PFSK-1 (cell line): Measurements from ENCODE around the gene ATG7.

Experiments
- FOXP2 ChIP-seq: optimal IDR thresholded peaks from 2 replicates; pipeline ENCODE3; 2011; ENCODE audit warnings: borderline replicate concordance, control low read depth, inconsistent platforms; ENCODE audit not compliant: insufficient read depth; ENCODE audit errors: extremely low read length, extremely low read depth
- POLR2AphosphoS5 ChIP-seq: IDR thresholded peaks from 2 replicates; pipeline ENCODE4 v1.6.1; 2012; ENCODE audit warnings: low read depth, mild to moderate bottlenecking, control low read depth, low read length, moderate library complexity
- SIN3A ChIP-seq: IDR thresholded peaks from 2 replicates; pipeline ENCODE4 v1.6.1; 2012; ENCODE audit warnings: mild to moderate bottlenecking, low read length, moderate library complexity, borderline replicate concordance; ENCODE audit not compliant: insufficient read depth
- TAF1 ChIP-seq: IDR thresholded peaks from 2 replicates; pipeline ENCODE4 v1.6.1; 2012; ENCODE audit warnings: low read length, control low read depth, borderline replicate concordance; ENCODE audit not compliant: insufficient read depth
- TF ChIP-seq, protein P1 (sequence below), 2 experiments: IDR thresholded peaks; 2 replicates each; pipeline versions ENCODE4 v1.6.1 to v1.8.0; 2011 to 2012; ENCODE audit warnings: low read depth in 2 of 2, low read length in 2 of 2, control low read depth in 1 of 2, inconsistent platforms in 1 of 2, mild to moderate bottlenecking in 1 of 2, moderate library complexity in 1 of 2; ENCODE audit not compliant: insufficient read depth in 1 of 2

The ATG7 gene

DNA sequence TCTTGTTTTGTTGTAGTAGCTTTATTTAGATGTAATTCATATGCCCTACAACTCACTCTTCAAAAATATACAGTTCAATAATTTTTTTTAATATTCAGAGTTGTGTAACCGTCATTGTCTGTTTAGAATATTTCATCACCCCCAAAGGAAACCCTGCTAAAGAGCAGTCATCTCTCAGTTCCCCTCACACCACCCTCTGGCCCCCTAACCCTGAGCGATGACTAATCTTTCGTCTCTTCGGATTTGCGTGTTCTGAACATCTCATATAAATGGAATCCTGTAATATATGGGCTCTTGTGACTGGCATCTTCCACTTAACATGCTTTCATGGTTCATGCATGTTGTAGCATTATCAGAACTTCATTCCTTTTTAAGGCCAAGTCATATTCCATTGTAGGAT lies 183.8 kb downstream of the ATG7 start:
- no peak for TF ChIP-seq POLR2AphosphoS5
- TF ChIP-seq, protein P1, sequence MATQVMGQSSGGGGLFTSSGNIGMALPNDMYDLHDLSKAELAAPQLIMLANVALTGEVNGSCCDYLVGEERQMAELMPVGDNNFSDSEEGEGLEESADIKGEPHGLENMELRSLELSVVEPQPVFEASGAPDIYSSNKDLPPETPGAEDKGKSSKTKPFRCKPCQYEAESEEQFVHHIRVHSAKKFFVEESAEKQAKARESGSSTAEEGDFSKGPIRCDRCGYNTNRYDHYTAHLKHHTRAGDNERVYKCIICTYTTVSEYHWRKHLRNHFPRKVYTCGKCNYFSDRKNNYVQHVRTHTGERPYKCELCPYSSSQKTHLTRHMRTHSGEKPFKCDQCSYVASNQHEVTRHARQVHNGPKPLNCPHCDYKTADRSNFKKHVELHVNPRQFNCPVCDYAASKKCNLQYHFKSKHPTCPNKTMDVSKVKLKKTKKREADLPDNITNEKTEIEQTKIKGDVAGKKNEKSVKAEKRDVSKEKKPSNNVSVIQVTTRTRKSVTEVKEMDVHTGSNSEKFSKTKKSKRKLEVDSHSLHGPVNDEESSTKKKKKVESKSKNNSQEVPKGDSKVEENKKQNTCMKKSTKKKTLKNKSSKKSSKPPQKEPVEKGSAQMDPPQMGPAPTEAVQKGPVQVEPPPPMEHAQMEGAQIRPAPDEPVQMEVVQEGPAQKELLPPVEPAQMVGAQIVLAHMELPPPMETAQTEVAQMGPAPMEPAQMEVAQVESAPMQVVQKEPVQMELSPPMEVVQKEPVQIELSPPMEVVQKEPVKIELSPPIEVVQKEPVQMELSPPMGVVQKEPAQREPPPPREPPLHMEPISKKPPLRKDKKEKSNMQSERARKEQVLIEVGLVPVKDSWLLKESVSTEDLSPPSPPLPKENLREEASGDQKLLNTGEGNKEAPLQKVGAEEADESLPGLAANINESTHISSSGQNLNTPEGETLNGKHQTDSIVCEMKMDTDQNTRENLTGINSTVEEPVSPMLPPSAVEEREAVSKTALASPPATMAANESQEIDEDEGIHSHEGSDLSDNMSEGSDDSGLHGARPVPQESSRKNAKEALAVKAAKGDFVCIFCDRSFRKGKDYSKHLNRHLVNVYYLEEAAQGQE (IDR thresholded peaks at IDR 0.05; ENCODE audit: insufficient read depth in 1 of 2, low read depth in 2 of 2, low read length in 2 of 2) = no peak
- TF ChIP-seq SIN3A = no peak
- no peak for TF ChIP-seq TAF1
- TF ChIP-seq FOXP2 = no peak

- TF ChIP-seq SIN3A = no peak
- no peak for TF ChIP-seq POLR2AphosphoS5
- TF ChIP-seq, protein P1 (IDR thresholded peaks at IDR 0.05; ENCODE audit: insufficient read depth in 1 of 2, low read depth in 2 of 2, low read length in 2 of 2) = no peak
- no peak for TF ChIP-seq FOXP2
- TF ChIP-seq TAF1 = no peak
These were observed 184.9 kb downstream of the ATG7 start for GRCh38 chr3:11457135-11457534.

- TF ChIP-seq, protein P1 (IDR thresholded peaks at IDR 0.05; ENCODE audit: insufficient read depth in 1 of 2, low read depth in 2 of 2, low read length in 2 of 2) = no peak
- TF ChIP-seq SIN3A (no peak), TAF1 (no peak), POLR2AphosphoS5 (no peak), FOXP2 (no peak)
These were observed 187.1 kb downstream of the ATG7 start for GRCh38 chr3:11459186-11459824.

DNA sequence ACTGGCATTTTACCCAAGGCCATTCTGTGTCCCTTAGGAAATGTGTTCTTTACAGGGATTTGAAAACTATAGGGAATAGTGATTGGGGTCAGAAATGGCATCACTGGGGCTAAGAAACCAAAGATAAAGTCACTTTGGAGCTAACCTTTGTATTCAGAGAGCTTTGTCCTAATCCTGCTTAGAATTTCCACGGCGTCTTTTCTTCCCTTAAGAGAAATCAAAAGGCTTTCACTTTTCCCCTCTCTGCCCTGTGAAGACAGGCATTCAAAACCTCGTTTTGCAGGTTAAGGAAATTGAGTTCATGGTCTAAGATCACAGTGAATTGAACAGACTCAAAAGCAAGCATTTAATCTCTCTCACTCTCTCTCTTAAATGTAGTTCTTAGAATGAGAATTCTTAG lies 189.0 kb downstream of the ATG7 start:
- TF ChIP-seq, protein P1 (IDR thresholded peaks at IDR 0.05; ENCODE audit: insufficient read depth in 1 of 2, low read depth in 2 of 2, low read length in 2 of 2) = no peak
- TF ChIP-seq FOXP2 = no peak
- TF ChIP-seq TAF1 = no peak
- TF ChIP-seq SIN3A = no peak
- TF ChIP-seq POLR2AphosphoS5 = no peak

DNA sequence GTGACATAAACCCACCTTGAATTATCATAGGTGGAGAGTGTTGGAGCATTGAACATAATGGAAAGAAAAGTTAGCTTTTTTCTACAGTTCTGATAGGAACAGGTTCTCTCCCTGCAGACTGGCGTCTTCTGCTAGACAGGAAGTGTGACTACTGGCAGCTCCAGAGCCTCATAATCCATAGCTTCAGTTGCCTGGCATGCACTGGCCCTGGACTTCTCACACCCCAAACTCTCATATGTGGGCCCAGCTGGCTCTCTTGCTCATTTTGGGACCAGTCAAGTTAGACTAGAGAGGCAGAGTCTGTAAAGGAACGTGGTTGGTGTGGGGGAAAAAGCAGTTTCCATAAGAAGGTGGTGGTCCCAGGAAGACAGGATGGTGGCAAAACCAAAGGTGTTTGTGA lies 191.4 kb downstream of the ATG7 start:
- TF ChIP-seq, protein P1 (IDR thresholded peaks at IDR 0.05; ENCODE audit: insufficient read depth in 1 of 2, low read depth in 2 of 2, low read length in 2 of 2) = no peak
- no peak for TF ChIP-seq POLR2AphosphoS5
- no peak for TF ChIP-seq SIN3A
- no peak for TF ChIP-seq FOXP2
- no peak for TF ChIP-seq TAF1
